Measurements from ENCODE around the gene GET3.

DNA sequence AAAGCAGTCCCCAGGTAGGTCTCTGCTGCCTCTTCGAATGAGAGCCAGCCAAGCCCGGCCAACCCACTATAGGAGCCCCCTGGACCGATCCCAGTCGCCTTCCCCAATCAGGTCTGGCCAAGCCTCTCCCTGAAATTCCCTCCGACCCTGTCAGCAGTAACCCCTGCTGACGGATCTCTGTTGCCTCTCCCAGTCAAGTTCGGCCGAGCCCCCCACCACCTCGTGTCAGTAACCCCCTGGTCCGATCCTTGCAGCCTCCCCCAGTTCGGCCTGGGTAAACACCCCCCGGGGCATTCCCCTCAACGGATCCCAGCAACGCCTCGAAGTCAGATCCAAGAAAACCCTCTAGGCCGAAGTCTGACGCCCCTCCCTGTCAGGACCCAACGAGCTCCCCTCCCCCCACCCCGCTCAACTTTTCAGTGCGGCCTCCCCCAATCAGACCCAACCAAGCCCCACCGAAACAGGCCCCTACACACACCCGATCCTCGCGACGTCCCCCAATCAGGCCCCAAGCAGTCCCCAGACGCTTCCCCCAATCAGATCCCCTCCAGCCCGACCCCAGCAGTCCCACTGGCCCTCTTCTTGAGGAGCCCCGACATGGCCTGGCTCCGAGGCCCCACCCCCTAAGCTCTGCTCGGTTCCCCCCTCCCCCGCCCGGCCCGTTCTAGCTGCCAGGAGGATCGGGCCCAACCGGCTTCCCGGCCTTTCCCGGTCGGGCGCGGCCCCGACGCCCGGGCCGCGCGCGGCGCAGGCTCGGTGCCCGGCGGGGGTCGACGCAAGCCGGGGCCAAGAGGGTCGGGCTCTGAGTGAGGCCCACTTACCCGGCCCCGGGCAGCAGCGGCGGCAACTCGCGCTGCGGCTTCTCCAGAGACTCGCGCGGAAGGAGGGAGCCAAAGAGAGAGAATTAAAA, 15.4 kb upstream of the GET3 start:
- TF ChIP-seq CTCF (IDR thresholded peaks at IDR 0.05) (no peak), POLR2A (IDR thresholded peaks at IDR 0.05) (no peak)
